HFF-Myc (cell line): ENCODE results near the gene ELF2.
A peak's percentile ranks its signal among the peaks of the same experiment; 100 is the strongest.
"Not testable (repeated sequence)": the region's sequence is repeated elsewhere in the genome, so short reads cannot be mapped to it uniquely, and the experiment has no call there.

ENCODE experiments used
- DNase-seq: peaks from one replicate; pipeline ENCODE4 v3.0.0-alpha.2; 2011; ENCODE audit warnings: low read depth; ENCODE audit errors: extremely low read depth
- H3K4me3 ChIP-seq: replicated peaks from 2 replicates; pipeline ENCODE4 v1.5.1; 2011; ENCODE audit warnings: low read depth, mild to moderate bottlenecking, control low read depth, low read length
- TF ChIP-seq, protein P1 (sequence below): IDR thresholded peaks from 2 replicates; pipeline ENCODE4 v1.5.1; 2012; ENCODE audit warnings: mild to moderate bottlenecking, low read depth, low read length, control low read depth; ENCODE audit errors: missing control alignments

Gene ELF2

GRCh38 chr4:139025841-139026240, 151.2 kb downstream of the ELF2 start:
- TF ChIP-seq, protein P1, sequence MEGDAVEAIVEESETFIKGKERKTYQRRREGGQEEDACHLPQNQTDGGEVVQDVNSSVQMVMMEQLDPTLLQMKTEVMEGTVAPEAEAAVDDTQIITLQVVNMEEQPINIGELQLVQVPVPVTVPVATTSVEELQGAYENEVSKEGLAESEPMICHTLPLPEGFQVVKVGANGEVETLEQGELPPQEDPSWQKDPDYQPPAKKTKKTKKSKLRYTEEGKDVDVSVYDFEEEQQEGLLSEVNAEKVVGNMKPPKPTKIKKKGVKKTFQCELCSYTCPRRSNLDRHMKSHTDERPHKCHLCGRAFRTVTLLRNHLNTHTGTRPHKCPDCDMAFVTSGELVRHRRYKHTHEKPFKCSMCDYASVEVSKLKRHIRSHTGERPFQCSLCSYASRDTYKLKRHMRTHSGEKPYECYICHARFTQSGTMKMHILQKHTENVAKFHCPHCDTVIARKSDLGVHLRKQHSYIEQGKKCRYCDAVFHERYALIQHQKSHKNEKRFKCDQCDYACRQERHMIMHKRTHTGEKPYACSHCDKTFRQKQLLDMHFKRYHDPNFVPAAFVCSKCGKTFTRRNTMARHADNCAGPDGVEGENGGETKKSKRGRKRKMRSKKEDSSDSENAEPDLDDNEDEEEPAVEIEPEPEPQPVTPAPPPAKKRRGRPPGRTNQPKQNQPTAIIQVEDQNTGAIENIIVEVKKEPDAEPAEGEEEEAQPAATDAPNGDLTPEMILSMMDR: no peak
- no peak for DNase-seq
- H3K4me3 ChIP-seq: no peak overlapping the region

DNA sequence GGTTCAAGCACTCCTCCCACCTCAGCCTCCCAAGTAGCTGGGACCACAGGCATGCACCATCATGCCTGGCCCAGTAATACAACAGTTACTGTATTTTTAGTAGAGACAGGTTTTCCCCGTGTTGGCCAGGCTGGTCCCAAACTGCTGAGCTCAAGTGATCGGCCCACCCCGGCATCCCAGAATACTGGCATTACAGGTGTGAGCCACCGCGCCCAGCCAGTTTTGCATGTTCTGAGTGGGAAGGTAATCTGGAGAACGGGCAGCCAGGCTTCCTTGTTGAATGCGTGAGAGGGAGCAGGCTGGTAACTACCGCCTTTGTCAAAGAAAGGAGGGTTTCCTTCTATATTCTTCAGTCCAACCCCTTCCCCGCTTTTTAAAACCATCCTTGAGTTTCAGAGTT, 152.3 kb downstream of the ELF2 start:
- DNase-seq: no peak
- TF ChIP-seq, protein P1: no peak
- H3K4me3 ChIP-seq: no peak overlapping the region

DNA sequence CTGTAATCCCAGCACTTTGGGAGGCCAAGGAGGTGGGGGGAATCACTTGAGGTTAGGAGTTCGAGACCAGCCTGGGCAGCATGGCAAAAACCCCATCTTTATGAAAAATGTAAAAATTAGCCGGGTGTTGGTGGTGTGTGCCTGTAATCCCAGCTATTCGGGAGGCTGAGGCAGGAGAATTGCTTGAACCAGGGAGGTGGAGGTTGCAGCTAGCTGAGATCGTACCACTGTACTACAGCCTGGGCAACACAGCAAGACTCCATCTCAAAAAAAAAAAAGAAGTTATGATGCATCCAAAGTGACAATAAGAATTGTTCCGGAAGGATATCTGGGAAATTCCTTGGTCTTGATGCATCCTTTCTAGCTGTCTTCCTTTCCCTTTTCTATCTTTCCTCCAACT, 154.2 kb downstream of the ELF2 start:
- no peak overlapping the region for H3K4me3 ChIP-seq
- no peak for DNase-seq
- TF ChIP-seq, protein P1: no peak

DNA sequence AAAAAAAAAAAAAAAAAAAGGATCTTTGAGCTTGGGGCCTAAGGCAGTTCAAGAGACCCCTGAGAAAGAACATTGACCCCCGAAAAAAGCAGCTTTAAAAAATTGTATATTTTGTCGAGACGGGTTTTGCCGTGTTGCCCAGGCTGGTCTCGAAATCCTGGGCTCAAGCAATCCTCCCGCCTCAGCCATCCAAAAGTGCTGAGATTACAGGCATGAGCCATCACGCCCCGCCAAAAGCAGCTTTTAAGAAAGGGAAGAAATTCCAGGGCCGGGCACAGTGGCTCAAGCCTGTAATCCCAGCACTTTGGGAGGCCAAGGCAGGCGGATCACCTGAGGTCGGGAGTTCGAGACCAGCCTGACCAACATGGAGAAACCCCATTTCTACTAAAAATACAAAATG, 155.9 kb downstream of the ELF2 start:
- H3K4me3 ChIP-seq, DNase-seq: not testable (repeated sequence)

- DNase-seq: no peak
- peak overlapping the region; percentile 89; the same call in 1 of the 2 replicates for H3K4me3 ChIP-seq
- TF ChIP-seq, protein P1: no peak
Measured at GRCh38 chr4:139020384-139020783, 156.6 kb downstream of the ELF2 start.

GRCh38 chr4:139018971-139019758, 157.9 kb downstream of the ELF2 start:
- peak overlapping the region; percentile 89 for H3K4me3 ChIP-seq
- TF ChIP-seq, protein P1: no peak
- DNase-seq: peak; percentile 90

- H3K4me3 ChIP-seq: peak overlapping the region; percentile 89
- no peak for DNase-seq
- TF ChIP-seq, protein P1: no peak
Measured at GRCh38 chr4:139018501-139018900, 158.5 kb downstream of the ELF2 start.
